HL-60 (cell line): Measurements from ENCODE around the gene PIRT.

ENCODE experiments used
- DNase-seq, 2 experiments: peaks; one replicate each; pipeline ENCODE4 v3.0.0-alpha.2; 2010 to 2020; ENCODE audit warnings: low read depth in 1 of 2, low spot score in 1 of 2
- H3K27ac ChIP-seq: fragments of 250-450 bp; sonication (Bioruptor Pico); replicated peaks from 2 replicates; pipeline ENCODE4 v1.5.1; 2020; ENCODE audit warnings: mild to moderate bottlenecking, moderate library complexity
- H3K27me3 ChIP-seq: fragments of 250-450 bp; sonication (Bioruptor Pico); 2 replicates; pipeline ENCODE4 v1.5.1; 2021; ENCODE audit warnings: mild to moderate bottlenecking, moderate library complexity; ENCODE audit not compliant: insufficient read depth, poor library complexity, severe bottlenecking
- H3K4me3 ChIP-seq: replicated peaks from 2 replicates; pipeline ENCODE4 v1.5.1; 2011; ENCODE audit warnings: mild to moderate bottlenecking, control low read depth, low read length; ENCODE audit not compliant: insufficient read depth
- GABPA ChIP-seq: IDR thresholded peaks from 2 replicates; pipeline ENCODE4 v1.6.1; 2012; ENCODE audit warnings: low read depth
- POLR2AphosphoS5 ChIP-seq: IDR thresholded peaks from 2 replicates; pipeline ENCODE4 v1.6.1; 2012; ENCODE audit warnings: low read depth
- SPI1 ChIP-seq: IDR thresholded peaks from 2 replicates; pipeline ENCODE4 v1.6.1; 2012; ENCODE audit warnings: low read depth, mild to moderate bottlenecking, borderline replicate concordance
- TF ChIP-seq, protein P1 (sequence below): IDR thresholded peaks from 2 replicates; pipeline ENCODE4 v1.6.1; 2012; ENCODE audit warnings: low read depth; ENCODE audit not compliant: insufficient replicate concordance
- TF ChIP-seq, protein P2 (sequence below): IDR thresholded peaks from one replicate; pipeline ENCODE4 v1.5.1; 2011; ENCODE audit warnings: low read length, control low read depth, inconsistent platforms; ENCODE audit not compliant: insufficient read depth

The PIRT gene

DNA sequence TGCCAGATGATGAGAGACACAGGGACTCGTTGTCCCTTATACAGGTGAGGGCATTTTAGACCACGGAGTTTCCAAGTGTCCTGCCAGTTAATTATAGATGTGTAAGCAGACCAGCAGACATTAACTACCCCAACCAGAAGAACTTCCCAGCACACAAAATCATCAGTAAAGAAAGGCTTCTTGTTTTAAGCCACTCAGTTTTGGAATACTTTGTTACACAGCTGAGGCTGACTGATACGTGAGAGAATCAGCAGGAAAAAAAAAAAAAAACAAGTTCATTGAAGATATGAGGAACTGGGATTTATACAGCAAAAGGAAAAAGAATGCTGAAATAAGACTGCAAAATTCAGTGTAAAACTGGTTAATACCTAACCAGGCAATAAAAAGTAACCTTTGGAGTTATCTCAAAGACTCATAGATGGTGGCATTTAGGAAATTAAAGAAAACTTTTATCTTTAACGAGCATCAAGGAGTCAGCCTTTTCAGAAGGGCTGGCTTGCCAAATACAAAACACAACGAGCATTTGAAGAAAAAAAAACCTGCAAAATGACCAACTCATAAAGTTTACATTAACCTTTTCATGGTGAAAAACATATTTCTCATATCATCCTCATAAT lies 62.0 kb downstream of the PIRT start:
- TF ChIP-seq, protein P1, sequence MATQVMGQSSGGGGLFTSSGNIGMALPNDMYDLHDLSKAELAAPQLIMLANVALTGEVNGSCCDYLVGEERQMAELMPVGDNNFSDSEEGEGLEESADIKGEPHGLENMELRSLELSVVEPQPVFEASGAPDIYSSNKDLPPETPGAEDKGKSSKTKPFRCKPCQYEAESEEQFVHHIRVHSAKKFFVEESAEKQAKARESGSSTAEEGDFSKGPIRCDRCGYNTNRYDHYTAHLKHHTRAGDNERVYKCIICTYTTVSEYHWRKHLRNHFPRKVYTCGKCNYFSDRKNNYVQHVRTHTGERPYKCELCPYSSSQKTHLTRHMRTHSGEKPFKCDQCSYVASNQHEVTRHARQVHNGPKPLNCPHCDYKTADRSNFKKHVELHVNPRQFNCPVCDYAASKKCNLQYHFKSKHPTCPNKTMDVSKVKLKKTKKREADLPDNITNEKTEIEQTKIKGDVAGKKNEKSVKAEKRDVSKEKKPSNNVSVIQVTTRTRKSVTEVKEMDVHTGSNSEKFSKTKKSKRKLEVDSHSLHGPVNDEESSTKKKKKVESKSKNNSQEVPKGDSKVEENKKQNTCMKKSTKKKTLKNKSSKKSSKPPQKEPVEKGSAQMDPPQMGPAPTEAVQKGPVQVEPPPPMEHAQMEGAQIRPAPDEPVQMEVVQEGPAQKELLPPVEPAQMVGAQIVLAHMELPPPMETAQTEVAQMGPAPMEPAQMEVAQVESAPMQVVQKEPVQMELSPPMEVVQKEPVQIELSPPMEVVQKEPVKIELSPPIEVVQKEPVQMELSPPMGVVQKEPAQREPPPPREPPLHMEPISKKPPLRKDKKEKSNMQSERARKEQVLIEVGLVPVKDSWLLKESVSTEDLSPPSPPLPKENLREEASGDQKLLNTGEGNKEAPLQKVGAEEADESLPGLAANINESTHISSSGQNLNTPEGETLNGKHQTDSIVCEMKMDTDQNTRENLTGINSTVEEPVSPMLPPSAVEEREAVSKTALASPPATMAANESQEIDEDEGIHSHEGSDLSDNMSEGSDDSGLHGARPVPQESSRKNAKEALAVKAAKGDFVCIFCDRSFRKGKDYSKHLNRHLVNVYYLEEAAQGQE, result no peak
- TF ChIP-seq POLR2AphosphoS5 (no peak), GABPA (no peak), SPI1 (no peak)
- TF ChIP-seq, protein P2, sequence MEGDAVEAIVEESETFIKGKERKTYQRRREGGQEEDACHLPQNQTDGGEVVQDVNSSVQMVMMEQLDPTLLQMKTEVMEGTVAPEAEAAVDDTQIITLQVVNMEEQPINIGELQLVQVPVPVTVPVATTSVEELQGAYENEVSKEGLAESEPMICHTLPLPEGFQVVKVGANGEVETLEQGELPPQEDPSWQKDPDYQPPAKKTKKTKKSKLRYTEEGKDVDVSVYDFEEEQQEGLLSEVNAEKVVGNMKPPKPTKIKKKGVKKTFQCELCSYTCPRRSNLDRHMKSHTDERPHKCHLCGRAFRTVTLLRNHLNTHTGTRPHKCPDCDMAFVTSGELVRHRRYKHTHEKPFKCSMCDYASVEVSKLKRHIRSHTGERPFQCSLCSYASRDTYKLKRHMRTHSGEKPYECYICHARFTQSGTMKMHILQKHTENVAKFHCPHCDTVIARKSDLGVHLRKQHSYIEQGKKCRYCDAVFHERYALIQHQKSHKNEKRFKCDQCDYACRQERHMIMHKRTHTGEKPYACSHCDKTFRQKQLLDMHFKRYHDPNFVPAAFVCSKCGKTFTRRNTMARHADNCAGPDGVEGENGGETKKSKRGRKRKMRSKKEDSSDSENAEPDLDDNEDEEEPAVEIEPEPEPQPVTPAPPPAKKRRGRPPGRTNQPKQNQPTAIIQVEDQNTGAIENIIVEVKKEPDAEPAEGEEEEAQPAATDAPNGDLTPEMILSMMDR, result no peak
- no peaks in the 10 kb centered on the region for H3K27me3 ChIP-seq
- no peak for DNase-seq
- no peak overlapping the region for H3K4me3 ChIP-seq
- no peak overlapping the region for H3K27ac ChIP-seq

DNA sequence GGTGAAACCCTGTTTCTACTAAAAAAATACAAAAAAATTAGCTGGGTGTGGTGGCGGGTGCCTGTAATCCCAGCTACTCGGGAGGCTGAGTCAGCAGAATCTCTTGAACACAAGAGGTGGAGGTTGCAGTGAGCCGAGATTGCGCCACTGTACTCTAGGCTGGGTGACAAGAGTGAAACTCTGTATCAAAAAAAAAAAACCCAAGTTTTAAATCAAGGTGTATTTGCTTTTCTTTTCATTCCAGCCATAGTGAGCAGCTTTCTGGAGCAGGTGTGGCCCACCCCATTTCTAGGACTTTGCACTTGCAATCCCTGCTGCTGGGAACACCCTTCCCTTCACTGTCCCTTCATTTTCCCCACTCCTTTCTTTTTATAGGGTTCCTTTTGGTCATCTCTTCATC lies 62.8 kb downstream of the PIRT start:
- Histone ChIP-seq H3K27me3 (no peaks in the 10 kb centered on the region), H3K4me3 (no peak overlapping the region), H3K27ac (no peak overlapping the region)
- DNase-seq, result no peak
- TF ChIP-seq SPI1 (no peak), POLR2AphosphoS5 (no peak), GABPA (no peak)
- TF ChIP-seq, protein P1, result no peak

DNA sequence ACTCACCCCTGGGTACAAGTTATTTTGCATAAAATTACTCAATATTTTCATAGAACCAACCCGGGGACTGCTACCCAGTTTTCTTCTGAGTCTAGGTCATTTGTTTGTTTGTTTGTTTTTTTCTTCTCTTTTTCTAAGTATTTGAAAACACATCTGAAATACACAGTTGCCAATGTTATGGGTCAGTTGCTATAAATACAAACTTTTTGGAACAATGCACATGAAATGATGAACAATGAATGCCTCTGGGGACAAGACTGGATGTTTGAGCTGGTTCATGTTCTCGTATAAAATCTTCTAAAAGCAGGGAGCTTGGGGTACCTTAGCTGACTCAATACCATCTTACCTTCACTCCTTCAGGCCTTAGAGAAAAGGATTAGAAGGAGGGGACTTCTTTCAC lies 64.5 kb downstream of the PIRT start:
- no peak for DNase-seq
- Histone ChIP-seq H3K27me3 (no peaks in the 10 kb centered on the region), H3K4me3 (no peak overlapping the region), H3K27ac (no peak overlapping the region)
- TF ChIP-seq, protein P1, result no peak
- TF ChIP-seq GABPA, result no peak
- TF ChIP-seq POLR2AphosphoS5, result no peak
- TF ChIP-seq, protein P2, result no peak
- TF ChIP-seq SPI1, result no peak
